ENCODE results near the gene BOLA1. TPM values are rescaled to one million over a fixed set of nuclear protein-coding genes. Genes with fewer than 3 reads are reported as not detected.
"Not testable (repeated sequence)": the region's sequence is repeated elsewhere in the genome, so short reads cannot be mapped to it uniquely, and the experiment has no call there.

The BOLA1 gene
- total RNA-seq, 1 experiment from 2014 or later: 20.4 TPM

DNA sequence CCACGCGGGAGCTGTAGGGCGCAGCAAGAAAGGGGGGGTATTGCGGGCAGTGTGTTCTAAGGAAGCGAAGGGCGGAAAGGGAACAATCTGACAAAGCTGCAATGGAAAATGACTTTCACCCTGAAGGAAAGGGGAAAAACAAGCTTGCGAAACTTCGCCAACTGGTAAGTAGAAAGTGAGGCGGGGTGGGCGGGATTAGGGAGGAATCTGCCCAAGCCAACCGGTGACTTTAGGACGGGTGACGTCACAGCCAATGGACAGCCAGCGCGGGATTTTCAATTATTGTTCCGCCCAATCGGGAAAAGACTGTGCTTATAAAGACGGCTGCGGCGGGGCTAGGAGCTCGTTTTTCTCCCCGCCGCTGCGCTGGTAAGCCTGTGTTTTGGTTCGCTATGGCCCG is 47.1 kb upstream of the BOLA1 start:
- Histone ChIP-seq H3K4me1 (ENCODE audit: control insufficient read depth in 1 of 2, insufficient read depth in 2 of 2, low read length in 2 of 2) (peaks cover 22 to 27% of the 10 kb centered on the region in 2 experiments), H3K79me2 (ENCODE audit: insufficient read depth, low read length) (peaks cover 28% of the 10 kb centered on the region)
- H2AFZ ChIP-seq (ENCODE audit: low read depth, low read length, poor library complexity, severe bottlenecking); H3K27ac ChIP-seq (ENCODE audit: low read depth, low read length); POLR2A ChIA-PET; H3K27me3 ChIP-seq (ENCODE audit: insufficient read depth, low read length); BruUV-seq (replicated peaks); H3K9ac ChIP-seq (ENCODE audit: low read length); CTCF ChIA-PET; H3K9me3 ChIP-seq (ENCODE audit: control insufficient read depth in 1 of 2, insufficient read depth in 1 of 2, low read depth in 1 of 2, low read length in 2 of 2); H3K4me2 ChIP-seq (ENCODE audit: low read length); intact Hi-C loops (cut with micrococcal nuclease); H3K4me3 ChIP-seq (replicated peaks in 1 of 2; ENCODE audit: low read depth in 1 of 2, low read length in 2 of 2); RAD21 ChIA-PET (ENCODE audit: low non-redundant PET in 1 of 2, low total read pairs in 2 of 2, uncharacterized antibody in 2 of 2, unreplicated experiment in 2 of 2); H4K20me1 ChIP-seq (ENCODE audit: insufficient read depth); DNase-seq (ENCODE audit: low read depth, low spot score); H3K9me2 ChIP-seq (ENCODE audit: insufficient read depth); H3K36me3 ChIP-seq (ENCODE audit: control insufficient read depth in 1 of 2, insufficient read depth in 2 of 2, low read length in 2 of 2): not testable (repeated sequence)
- peak; percentile 41 for ATAC-seq

DNA sequence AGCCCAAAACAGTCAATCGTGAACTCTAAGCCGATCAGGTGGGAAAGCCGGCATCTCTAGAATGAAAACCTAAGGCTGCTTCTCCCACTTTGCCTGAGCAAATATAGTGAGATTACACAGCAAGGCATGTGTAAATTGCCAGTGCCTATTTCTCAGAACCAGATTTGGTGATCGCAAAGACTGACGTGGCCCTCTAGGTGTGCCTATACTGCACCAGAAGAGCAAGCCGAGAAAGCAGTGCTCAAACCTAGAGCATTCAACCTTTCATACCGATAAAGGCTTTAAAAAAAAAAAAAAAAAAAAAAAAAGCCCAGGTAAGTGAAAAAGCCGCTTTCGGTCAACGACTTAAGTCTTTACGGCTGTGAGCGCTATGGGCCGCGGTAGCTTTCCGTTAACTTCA is 39.1 kb upstream of the BOLA1 start:
- H4K20me1 ChIP-seq (ENCODE audit: insufficient read depth); H3K36me3 ChIP-seq (ENCODE audit: control insufficient read depth in 1 of 2, insufficient read depth in 2 of 2, low read length in 2 of 2); H3K4me1 ChIP-seq (ENCODE audit: control insufficient read depth in 1 of 2, insufficient read depth in 2 of 2, low read length in 2 of 2); H3K4me2 ChIP-seq (ENCODE audit: low read length); BruUV-seq (replicated peaks); H3K27me3 ChIP-seq (ENCODE audit: insufficient read depth, low read length); DNase-seq (ENCODE audit: low read depth, low spot score); H3K79me2 ChIP-seq (ENCODE audit: insufficient read depth, low read length); H3K9me2 ChIP-seq (ENCODE audit: insufficient read depth); CTCF ChIA-PET; RAD21 ChIA-PET (ENCODE audit: low non-redundant PET in 1 of 2, low total read pairs in 2 of 2, uncharacterized antibody in 2 of 2, unreplicated experiment in 2 of 2); H3K4me3 ChIP-seq (replicated peaks in 1 of 2; ENCODE audit: low read depth in 1 of 2, low read length in 2 of 2); intact Hi-C loops (cut with micrococcal nuclease); H2AFZ ChIP-seq (ENCODE audit: low read depth, low read length, poor library complexity, severe bottlenecking); H3K9ac ChIP-seq (ENCODE audit: low read length); H3K27ac ChIP-seq (ENCODE audit: low read depth, low read length); H3K9me3 ChIP-seq (ENCODE audit: control insufficient read depth in 1 of 2, insufficient read depth in 1 of 2, low read depth in 1 of 2, low read length in 2 of 2); POLR2A ChIA-PET: not testable (repeated sequence)
- ATAC-seq: peak; percentile 29

DNA sequence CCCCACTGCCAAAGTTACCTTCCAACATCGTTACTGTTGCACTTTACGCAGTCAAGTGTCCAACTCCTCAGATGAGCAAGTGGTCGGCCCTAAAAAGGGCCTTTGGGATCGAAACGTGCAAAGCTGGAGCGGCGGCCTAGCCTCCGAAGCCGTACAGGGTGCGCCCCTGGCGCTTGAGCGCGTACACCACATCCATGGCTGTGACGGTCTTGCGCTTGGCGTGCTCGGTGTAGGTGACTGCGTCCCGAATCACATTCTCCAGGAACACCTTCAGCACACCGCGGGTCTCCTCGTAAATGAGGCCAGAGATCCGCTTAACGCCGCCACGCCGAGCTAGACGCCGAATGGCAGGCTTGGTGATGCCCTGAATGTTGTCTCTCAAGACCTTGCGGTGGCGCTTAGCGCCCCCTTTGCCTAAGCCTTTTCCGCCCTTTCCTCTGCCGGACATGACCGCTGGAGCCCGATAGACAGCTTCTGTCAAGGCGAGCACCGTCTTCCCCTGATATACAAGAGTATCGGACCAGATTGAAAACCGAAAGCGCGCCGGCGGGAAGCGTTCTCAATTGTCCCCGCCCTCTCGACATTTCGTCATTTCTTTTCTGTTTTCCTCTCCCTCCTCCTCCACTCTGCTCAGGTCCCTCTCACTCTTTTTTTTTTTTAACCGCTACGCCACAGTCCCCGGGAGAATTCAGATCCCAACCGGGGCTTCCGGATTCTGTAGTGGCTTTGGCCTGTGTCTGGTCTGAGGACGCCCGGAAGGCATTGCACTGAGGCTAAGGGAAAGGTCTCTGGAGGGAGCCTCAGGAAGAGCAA is 38.5 kb upstream of the BOLA1 start:
- CTCF ChIA-PET; DNase-seq (ENCODE audit: low read depth, low spot score); H3K4me2 ChIP-seq (ENCODE audit: low read length); H3K9me3 ChIP-seq (ENCODE audit: control insufficient read depth in 1 of 2, insufficient read depth in 1 of 2, low read depth in 1 of 2, low read length in 2 of 2); intact Hi-C loops (cut with micrococcal nuclease); H4K20me1 ChIP-seq (ENCODE audit: insufficient read depth); RAD21 ChIA-PET (ENCODE audit: low non-redundant PET in 1 of 2, low total read pairs in 2 of 2, uncharacterized antibody in 2 of 2, unreplicated experiment in 2 of 2); H3K36me3 ChIP-seq (ENCODE audit: control insufficient read depth in 1 of 2, insufficient read depth in 2 of 2, low read length in 2 of 2); H3K79me2 ChIP-seq (ENCODE audit: insufficient read depth, low read length); H3K4me1 ChIP-seq (ENCODE audit: control insufficient read depth in 1 of 2, insufficient read depth in 2 of 2, low read length in 2 of 2); H3K27ac ChIP-seq (ENCODE audit: low read depth, low read length); H3K27me3 ChIP-seq (ENCODE audit: insufficient read depth, low read length); POLR2A ChIA-PET; H3K9me2 ChIP-seq (ENCODE audit: insufficient read depth); H3K4me3 ChIP-seq (replicated peaks in 1 of 2; ENCODE audit: low read depth in 1 of 2, low read length in 2 of 2); H2AFZ ChIP-seq (ENCODE audit: low read depth, low read length, poor library complexity, severe bottlenecking); H3K9ac ChIP-seq (ENCODE audit: low read length); BruUV-seq (replicated peaks): not testable (repeated sequence)
- peak; percentile 73 for ATAC-seq

DNA sequence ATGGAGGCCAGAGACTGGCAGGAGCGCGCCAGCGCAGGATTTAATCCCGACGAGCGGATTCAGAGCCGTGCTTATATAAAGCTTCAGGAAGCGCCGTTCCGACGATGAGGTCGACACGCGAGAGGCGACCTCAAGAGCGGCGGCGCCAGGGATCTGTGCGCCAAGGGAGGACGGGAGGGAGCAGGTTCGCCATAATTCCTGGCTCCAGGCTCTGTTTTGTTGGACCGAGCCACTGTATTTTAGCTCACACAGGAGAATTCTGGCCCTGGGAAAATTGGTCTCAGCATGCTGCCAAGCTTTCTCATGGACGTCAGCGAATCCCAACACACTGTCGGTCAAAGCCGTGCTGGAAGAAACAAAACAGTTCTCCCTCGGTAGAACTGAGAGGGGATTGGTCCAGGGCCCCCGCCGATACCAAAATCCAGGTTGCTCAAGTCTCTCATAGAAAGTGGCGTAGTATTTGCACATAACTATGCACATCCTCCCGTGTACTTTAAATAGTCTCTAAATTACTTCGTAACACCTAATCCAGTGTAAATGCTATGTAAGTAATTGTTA is 37.8 kb upstream of the BOLA1 start:
- H3K27me3 ChIP-seq (ENCODE audit: insufficient read depth, low read length); BruUV-seq (replicated peaks); RAD21 ChIA-PET (ENCODE audit: low non-redundant PET in 1 of 2, low total read pairs in 2 of 2, uncharacterized antibody in 2 of 2, unreplicated experiment in 2 of 2); H4K20me1 ChIP-seq (ENCODE audit: insufficient read depth); POLR2A ChIA-PET; CTCF ChIA-PET; H3K4me2 ChIP-seq (ENCODE audit: low read length); H3K9me3 ChIP-seq (ENCODE audit: control insufficient read depth in 1 of 2, insufficient read depth in 1 of 2, low read depth in 1 of 2, low read length in 2 of 2); H3K4me3 ChIP-seq (replicated peaks in 1 of 2; ENCODE audit: low read depth in 1 of 2, low read length in 2 of 2); H3K36me3 ChIP-seq (ENCODE audit: control insufficient read depth in 1 of 2, insufficient read depth in 2 of 2, low read length in 2 of 2); H3K27ac ChIP-seq (ENCODE audit: low read depth, low read length); H3K9ac ChIP-seq (ENCODE audit: low read length); H3K4me1 ChIP-seq (ENCODE audit: control insufficient read depth in 1 of 2, insufficient read depth in 2 of 2, low read length in 2 of 2); intact Hi-C loops (cut with micrococcal nuclease); DNase-seq (ENCODE audit: low read depth, low spot score); H3K79me2 ChIP-seq (ENCODE audit: insufficient read depth, low read length); H2AFZ ChIP-seq (ENCODE audit: low read depth, low read length, poor library complexity, severe bottlenecking); H3K9me2 ChIP-seq (ENCODE audit: insufficient read depth): not testable (repeated sequence)
- peak; percentile 37 for ATAC-seq

Measured in HCT116 (cell line).